Body of pancreas (tissue), 4 donors: ENCODE results near the gene GPLD1. TPM values are rescaled to one million over a fixed set of nuclear protein-coding genes. Genes with fewer than 3 reads are reported as not detected.

Experiments used
- ATAC-seq: fragments of 150-250 bp; one replicate; pipeline ENCODE4 v1.9.1; 2016
- DNase-seq, 4 donors: peaks; one replicate each; pipeline ENCODE4 v3.0.0-alpha.2; 2019
- H3K27ac ChIP-seq, 4 donors: fragments of 200-600 bp; sonication (generic); 1 replicate in 3 of 4; 2 replicates in 1 of 4; pipeline versions ENCODE4 v1.5.1 to v1.6.1; 2016 to 2019; ENCODE audit warnings: mild to moderate bottlenecking in 1 of 4, mixed read lengths in 1 of 4, moderate library complexity in 1 of 4
- H3K27me3 ChIP-seq, 2 donors: fragments of 200-600 bp; sonication (generic); one replicate each; pipeline ENCODE4 v1.6.0; 2016; ENCODE audit warnings: mild to moderate bottlenecking in 1 of 2
- H3K36me3 ChIP-seq, 2 donors: fragments of 200-600 bp; sonication (generic); replicated peaks in 1 of 2; 2 replicates each; pipeline ENCODE4 v1.5.1; 2016; ENCODE audit warnings: low read depth in 2 of 2; ENCODE audit not compliant: insufficient read depth in 1 of 2
- H3K4me1 ChIP-seq: fragments of 200-600 bp; sonication (generic); one replicate; pipeline ENCODE4 v1.6.0; 2016
- H3K4me3 ChIP-seq, 2 donors: fragments of 200-600 bp; sonication (generic); 1 replicate in 1 of 2; 2 replicates in 1 of 2; pipeline ENCODE4 v1.5.1; 2016 to 2019
- H3K9me3 ChIP-seq, 3 donors: fragments of 200-600 bp; sonication (generic); 1 replicate in 2 of 3; 2 replicates in 1 of 3; pipeline ENCODE4 v1.5.1; 2016
- POLR2A ChIP-seq, 3 donors: fragments of 450-650 bp; IDR thresholded peaks; one replicate each; pipeline ENCODE4 v1.6.1; 2016; ENCODE audit warnings: antibody characterized with exemption in 3 of 3, mild to moderate bottlenecking in 2 of 3
- WGBS, 2 donors: methylation state at CpG; one replicate each; pipeline ENCODE4 v1.1.5; 2017; 5-methylcytosine and 5-hydroxymethylcytosine counted together
- intact Hi-C: fragments of 100-400 bp; cut with DNase I; formaldehyde crosslinking; loops from one replicate; pipeline ENCODE4 v1.15.1; 2023
- total RNA-seq, 2 donors: library from RNA; depleted of rRNA; stranded (reverse); fragments of >200 nt; gene quantifications; one replicate each; pipeline ENCODE4 v1.1.0, GENCODE V29; 2016
- TF ChIP-seq, protein P1 (sequence below), 7 experiments: fragments of 450-650 bp in 4 of 7; fragments of 200-600 bp in 3 of 7; sonication (generic) in 3 of 7; IDR thresholded peaks; one replicate each; pipeline ENCODE4 v1.5.1; 2016 to 2019; ENCODE audit warnings: antibody characterized with exemption in 7 of 7

The GPLD1 gene
- total RNA-seq, 2 donors from 2014 or later = 0.66 to 2.6 TPM

DNA sequence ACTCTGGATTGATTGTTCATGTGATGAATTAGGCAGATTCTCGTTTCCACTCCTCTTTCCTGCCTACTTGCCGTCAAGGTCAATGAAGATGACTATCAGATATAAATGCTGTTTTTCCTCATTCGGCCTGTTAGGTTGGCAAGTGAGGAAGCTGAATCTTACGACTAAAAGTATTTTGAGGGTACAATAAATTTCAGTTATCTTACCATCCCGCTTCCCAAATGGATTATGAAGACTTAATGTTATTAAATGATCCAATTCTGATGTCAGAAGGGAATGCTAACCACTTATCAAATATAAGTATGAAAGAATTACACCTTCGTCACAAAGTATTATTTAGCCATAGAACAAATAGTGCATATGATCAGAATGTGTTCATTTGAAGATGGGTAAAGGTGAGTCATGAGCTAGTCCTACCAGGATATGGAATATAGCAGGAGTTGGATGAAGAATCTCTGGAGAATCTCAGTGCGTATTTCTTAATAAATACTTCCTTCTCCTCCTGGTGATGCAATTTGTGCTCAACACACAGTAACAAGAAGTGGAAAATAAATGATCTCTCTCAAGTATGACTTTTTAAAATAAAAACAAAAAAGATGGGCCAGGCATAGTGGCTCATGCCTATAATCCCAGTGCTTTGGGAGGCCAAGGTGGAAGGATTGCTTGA, 4.6 kb downstream of the GPLD1 start:
- Histone ChIP-seq H3K4me1 (peaks cover 3% of the 10 kb centered on the region), H3K4me3 (no peak overlapping the region), H3K36me3 (no peaks in the 10 kb centered on the region), H3K27me3 (no peaks in the 10 kb centered on the region), H3K27ac (no peak overlapping the region), H3K9me3 (no peaks in the 10 kb centered on the region)
- no peak for DNase-seq
- no peak for TF ChIP-seq POLR2A (IDR thresholded peaks at IDR 0.05)
- TF ChIP-seq, protein P1, sequence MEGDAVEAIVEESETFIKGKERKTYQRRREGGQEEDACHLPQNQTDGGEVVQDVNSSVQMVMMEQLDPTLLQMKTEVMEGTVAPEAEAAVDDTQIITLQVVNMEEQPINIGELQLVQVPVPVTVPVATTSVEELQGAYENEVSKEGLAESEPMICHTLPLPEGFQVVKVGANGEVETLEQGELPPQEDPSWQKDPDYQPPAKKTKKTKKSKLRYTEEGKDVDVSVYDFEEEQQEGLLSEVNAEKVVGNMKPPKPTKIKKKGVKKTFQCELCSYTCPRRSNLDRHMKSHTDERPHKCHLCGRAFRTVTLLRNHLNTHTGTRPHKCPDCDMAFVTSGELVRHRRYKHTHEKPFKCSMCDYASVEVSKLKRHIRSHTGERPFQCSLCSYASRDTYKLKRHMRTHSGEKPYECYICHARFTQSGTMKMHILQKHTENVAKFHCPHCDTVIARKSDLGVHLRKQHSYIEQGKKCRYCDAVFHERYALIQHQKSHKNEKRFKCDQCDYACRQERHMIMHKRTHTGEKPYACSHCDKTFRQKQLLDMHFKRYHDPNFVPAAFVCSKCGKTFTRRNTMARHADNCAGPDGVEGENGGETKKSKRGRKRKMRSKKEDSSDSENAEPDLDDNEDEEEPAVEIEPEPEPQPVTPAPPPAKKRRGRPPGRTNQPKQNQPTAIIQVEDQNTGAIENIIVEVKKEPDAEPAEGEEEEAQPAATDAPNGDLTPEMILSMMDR (IDR thresholded peaks at IDR 0.05) = no peak
- intact Hi-C loops = no loop called here
- no peak for ATAC-seq
- WGBS, 2 donors = 84 to 85% methylated on average over 7 of the region's 7 CpGs

DNA sequence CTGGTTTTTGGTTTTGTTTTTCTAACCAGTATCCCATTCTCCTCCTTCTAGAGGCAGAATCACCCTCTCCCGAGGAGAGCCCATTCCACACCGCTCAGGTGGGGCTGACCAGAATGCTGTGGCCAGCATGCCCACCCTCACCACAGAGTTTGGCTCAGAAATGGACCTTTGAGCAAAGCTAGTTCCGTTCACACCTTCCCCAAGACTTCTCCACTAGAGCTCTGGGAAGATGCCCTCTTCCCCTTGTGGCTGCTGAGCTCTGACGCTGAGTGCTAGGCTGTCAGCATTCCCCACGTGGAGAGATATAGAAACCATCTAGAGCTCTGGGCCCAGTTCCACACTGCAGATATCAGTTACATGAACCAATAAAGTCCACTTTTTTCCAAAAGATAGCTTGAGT, 7.9 kb downstream of the GPLD1 start:
- Histone ChIP-seq H3K4me1 (no peaks in the 10 kb centered on the region), H3K27me3 (no peaks in the 10 kb centered on the region), H3K36me3 (no peaks in the 10 kb centered on the region), H3K27ac (no peak overlapping the region), H3K9me3 (no peaks in the 10 kb centered on the region), H3K4me3 (no peak overlapping the region)
- TF ChIP-seq POLR2A (IDR thresholded peaks at IDR 0.05) = no peak
- TF ChIP-seq, protein P1 (IDR thresholded peaks at IDR 0.05) = no peak
- ATAC-seq (no peak), DNase-seq (no peak)
- WGBS, 2 donors = 88 to 92% methylated on average over 5 of the region's 5 CpGs
- intact Hi-C loops = no loop called here

DNA sequence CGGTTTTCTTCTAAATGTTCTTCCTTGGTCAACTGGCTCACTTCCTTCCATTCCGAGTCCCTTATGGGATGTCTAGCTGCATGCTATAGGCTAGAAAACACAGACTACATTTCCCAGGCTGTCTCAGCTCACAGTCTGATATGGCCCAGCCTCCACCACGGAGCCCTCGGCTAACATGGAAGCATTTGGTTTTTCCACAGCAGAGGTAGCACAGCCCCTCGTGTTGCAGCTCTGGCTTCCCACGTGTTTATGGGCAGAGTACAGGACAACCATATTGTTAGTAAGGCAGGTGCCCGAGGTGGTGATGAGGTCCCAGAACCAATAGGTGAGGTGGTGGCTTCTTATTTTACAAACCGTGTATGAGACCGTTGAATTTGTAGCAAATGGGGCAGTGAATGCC, 8.7 kb downstream of the GPLD1 start:
- H3K4me1 ChIP-seq = no peaks in the 10 kb centered on the region
- no peak for TF ChIP-seq POLR2A (IDR thresholded peaks at IDR 0.05)
- TF ChIP-seq, protein P1 (IDR thresholded peaks at IDR 0.05) = no peak
- intact Hi-C loops = no loop called here
- H3K27ac ChIP-seq = no peak overlapping the region
- DNase-seq = no peak
- no peak overlapping the region for H3K4me3 ChIP-seq
- ATAC-seq = no peak
- H3K9me3 ChIP-seq = no peaks in the 10 kb centered on the region
- WGBS, 2 donors = 80 to 85% methylated on average over 9 of the region's 9 CpGs
- H3K27me3 ChIP-seq = no peaks in the 10 kb centered on the region
- H3K36me3 ChIP-seq = no peaks in the 10 kb centered on the region

DNA sequence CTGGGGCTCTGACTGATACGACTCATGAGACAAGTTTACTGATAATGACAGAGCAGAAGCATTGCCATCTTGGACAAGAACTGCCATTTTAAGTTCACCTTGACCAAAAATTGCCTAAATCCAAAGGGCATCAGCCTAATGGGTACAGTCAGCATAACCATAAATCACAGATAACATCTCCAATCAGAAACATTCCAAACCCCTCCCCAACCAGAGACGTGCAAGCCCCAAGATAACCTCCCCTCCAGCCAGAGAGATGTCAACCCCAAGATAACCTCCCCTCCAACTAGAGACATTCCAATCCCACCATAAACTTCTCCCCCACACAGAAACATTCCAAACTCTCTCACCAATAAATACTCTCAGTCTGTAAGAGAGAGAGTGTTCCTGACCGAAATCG, 10.5 kb downstream of the GPLD1 start:
- intact Hi-C loops = no loop called here
- no peaks in the 10 kb centered on the region for H3K27me3 ChIP-seq
- DNase-seq = no peak
- no peaks in the 10 kb centered on the region for H3K36me3 ChIP-seq
- ATAC-seq = no peak
- no peak overlapping the region for H3K4me3 ChIP-seq
- H3K27ac ChIP-seq = no peak overlapping the region
- TF ChIP-seq, protein P1 (IDR thresholded peaks at IDR 0.05) = no peak
- TF ChIP-seq POLR2A (IDR thresholded peaks at IDR 0.05) = no peak
- WGBS, 2 donors = 63 to 72% methylated on average over 4 of the region's 4 CpGs
- no peaks in the 10 kb centered on the region for H3K4me1 ChIP-seq
- no peaks in the 10 kb centered on the region for H3K9me3 ChIP-seq

DNA sequence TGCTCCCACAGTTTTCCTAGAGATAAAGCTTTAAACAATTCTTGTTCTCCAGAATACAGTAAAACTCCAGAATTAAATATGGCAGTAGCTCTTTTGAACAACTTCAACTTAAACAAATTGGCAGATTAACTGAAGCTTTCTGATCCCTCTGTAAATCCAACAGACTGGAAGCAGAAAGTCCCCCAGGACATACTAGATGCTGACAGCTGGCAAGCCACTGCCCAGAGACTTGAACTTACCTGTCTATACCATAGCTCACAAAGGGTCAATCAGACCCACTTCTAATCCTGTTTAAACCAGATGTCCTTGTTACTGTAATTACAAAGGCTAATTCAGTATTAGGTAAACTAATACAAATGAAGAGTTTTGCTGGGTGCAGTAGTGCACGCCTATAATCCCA, 12.3 kb downstream of the GPLD1 start:
- TF ChIP-seq, protein P1 (IDR thresholded peaks at IDR 0.05) = no peak
- no peak for TF ChIP-seq POLR2A (IDR thresholded peaks at IDR 0.05)
- no peaks in the 10 kb centered on the region for H3K9me3 ChIP-seq
- intact Hi-C loops = no loop called here
- no peaks in the 10 kb centered on the region for H3K4me1 ChIP-seq
- 92 to 100% methylated on average over 1 of the region's 1 CpG for WGBS, 2 donors
- H3K27ac ChIP-seq = no peak overlapping the region
- H3K27me3 ChIP-seq = no peaks in the 10 kb centered on the region
- DNase-seq (no peak), ATAC-seq (no peak)
- no peaks in the 10 kb centered on the region for H3K36me3 ChIP-seq
- H3K4me3 ChIP-seq = no peak overlapping the region
